H1 (cell line): ENCODE measurements around the gene RPL28. TPM values are rescaled to one million over a fixed set of nuclear protein-coding genes. Genes with fewer than 3 reads are reported as not detected.

ENCODE experiments used
- ASH2L ChIP-seq: fragments of 200-600, 300-600 bp; sonication (generic); IDR thresholded peaks from one replicate; pipeline ENCODE4 v1.7.1; 2017; ENCODE audit warnings: low read length
- CHD2 ChIP-seq: IDR thresholded peaks from 2 replicates; pipeline ENCODE4 v1.6.1; 2012; ENCODE audit warnings: low read length, improper control_type of control experiment
- EP300 ChIP-seq, 2 experiments: IDR thresholded peaks; 1 replicate in 1 of 2; 2 replicates in 1 of 2; pipeline ENCODE4 v1.6.1; 2011 to 2012; ENCODE audit warnings: low read depth in 2 of 2, low read length in 2 of 2, mild to moderate bottlenecking in 2 of 2, borderline replicate concordance in 1 of 2, inconsistent platforms in 1 of 2, moderate library complexity in 1 of 2
- TEAD4 ChIP-seq: IDR thresholded peaks from 2 replicates; pipeline ENCODE4 v1.6.1; 2012; ENCODE audit warnings: low read depth, low read length, inconsistent platforms, mixed read lengths
- polyA plus RNA-seq, 7 experiments: library from polyadenylated mRNA; depleted of rRNA in 3 of 7; stranded (reverse) in 5 of 7; unstranded in 2 of 7; fragments of >200 nt in 5 of 7; fragments of 200-250 nt in 2 of 7; gene quantifications; 1 replicate in 5 of 7; 2 replicates in 1 of 7; 4 replicates in 1 of 7; pipeline versions ENCODE4 v1.2.1 to v1.2.3, GENCODE V29; 2011 to 2013; ENCODE audit warnings: missing spikeins in 2 of 7, mixed read lengths in 2 of 7
- total RNA-seq: library from RNA; stranded (reverse); fragmentation: NEBNext Ultra II Directional; extraction: Animal tissue kit (Norgen Biotek cat#: 25700); gene quantifications from 2 replicates; pipeline ENCODE4 v1.2.1, GENCODE V29; 2021
- TF ChIP-seq, protein P1 (sequence below), 3 experiments: IDR thresholded peaks; 1 replicate in 2 of 3; 2 replicates in 1 of 3; pipeline versions ENCODE4 v1.5.1 to v1.6.1; 2011; ENCODE audit warnings: low read length in 3 of 3, mild to moderate bottlenecking in 3 of 3, inconsistent platforms in 2 of 3, low read depth in 1 of 3, moderate library complexity in 1 of 3; ENCODE audit not compliant: insufficient read depth in 1 of 3; ENCODE audit errors: control extremely low read depth in 1 of 3

Gene RPL28
- total and polyA plus RNA-seq, 2 of the 8 experiments (the other 6 are each of a cell fraction or from before 2014, with no cell fraction given): 2,123 to 8,402 TPM

DNA sequence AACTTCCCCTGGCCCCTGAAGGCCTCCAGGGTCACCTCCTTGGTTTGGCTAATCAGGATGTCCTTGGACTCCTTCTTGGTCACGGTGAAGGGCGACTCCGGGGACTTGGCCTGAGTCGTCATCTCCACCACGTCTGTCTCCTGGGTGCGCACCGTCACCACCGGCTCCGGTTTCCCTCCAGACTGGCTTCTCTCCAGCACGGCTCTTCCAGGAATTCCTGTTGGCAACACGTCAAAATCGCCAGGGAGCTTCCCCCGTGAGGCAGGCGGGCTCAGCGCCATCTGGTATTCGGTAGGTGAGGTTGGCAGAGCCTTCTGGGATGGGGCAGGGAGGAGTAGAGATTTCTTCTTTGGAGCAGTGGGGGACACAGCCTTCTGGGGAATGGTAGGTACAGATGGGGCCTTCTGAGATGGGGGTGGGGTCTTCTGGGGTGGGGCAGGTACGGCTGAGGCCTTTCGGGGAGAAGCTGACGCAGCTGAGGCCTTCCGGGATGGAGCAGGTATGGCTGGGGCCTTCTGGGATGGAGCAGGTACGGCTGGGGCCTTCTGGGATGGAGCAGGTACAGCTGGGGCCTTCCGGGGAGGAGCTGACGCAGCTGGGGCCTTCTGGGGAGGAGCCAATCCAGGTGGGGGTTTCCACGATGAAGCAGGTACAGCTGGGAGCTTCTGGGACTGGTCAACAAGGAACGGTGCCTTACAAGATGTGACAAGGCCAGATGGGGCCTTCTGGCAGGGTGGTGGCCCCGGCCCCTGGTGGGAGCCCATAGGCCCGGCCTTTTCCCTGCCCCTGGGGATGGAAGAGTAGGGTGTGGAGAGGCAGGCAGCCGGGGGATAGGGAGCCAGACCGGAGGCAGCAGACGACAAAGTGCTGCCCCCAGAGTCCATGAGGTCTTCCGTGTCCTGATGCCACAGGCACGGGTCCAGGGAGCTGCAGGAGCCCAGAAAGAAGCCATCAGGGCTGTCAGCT, 26.5 kb upstream of the RPL28 start (continued):
- TF ChIP-seq, protein P1, sequence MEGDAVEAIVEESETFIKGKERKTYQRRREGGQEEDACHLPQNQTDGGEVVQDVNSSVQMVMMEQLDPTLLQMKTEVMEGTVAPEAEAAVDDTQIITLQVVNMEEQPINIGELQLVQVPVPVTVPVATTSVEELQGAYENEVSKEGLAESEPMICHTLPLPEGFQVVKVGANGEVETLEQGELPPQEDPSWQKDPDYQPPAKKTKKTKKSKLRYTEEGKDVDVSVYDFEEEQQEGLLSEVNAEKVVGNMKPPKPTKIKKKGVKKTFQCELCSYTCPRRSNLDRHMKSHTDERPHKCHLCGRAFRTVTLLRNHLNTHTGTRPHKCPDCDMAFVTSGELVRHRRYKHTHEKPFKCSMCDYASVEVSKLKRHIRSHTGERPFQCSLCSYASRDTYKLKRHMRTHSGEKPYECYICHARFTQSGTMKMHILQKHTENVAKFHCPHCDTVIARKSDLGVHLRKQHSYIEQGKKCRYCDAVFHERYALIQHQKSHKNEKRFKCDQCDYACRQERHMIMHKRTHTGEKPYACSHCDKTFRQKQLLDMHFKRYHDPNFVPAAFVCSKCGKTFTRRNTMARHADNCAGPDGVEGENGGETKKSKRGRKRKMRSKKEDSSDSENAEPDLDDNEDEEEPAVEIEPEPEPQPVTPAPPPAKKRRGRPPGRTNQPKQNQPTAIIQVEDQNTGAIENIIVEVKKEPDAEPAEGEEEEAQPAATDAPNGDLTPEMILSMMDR (IDR thresholded peaks at IDR 0.05; ENCODE audit: control extremely low read depth in 1 of 3, insufficient read depth in 1 of 3, low read depth in 1 of 3, low read length in 3 of 3): no peak
- TF ChIP-seq CHD2: no peak
- TF ChIP-seq ASH2L: no peak
- TF ChIP-seq TEAD4: no peak
- no peak for TF ChIP-seq EP300 (IDR thresholded peaks at IDR 0.05; ENCODE audit: borderline replicate concordance in 1 of 2, low read depth in 2 of 2, low read length in 2 of 2)
